HG03342 (cell line): ENCODE measurements around the gene EMC6.
A peak's percentile ranks its signal among the peaks of the same experiment; 100 is the strongest.
"Not testable (repeated sequence)": the region's sequence is repeated elsewhere in the genome, so short reads cannot be mapped to it uniquely, and the experiment has no call there.

Source experiments
- ATAC-seq: cut with Tn5 transposase; IDR thresholded peaks from one replicate; pipeline ENCODE4 v1.9.1; 2021; ENCODE audit warnings: mild to moderate bottlenecking, moderate library complexity; ENCODE audit not compliant: unreplicated experiment

EMC6 gene

DNA sequence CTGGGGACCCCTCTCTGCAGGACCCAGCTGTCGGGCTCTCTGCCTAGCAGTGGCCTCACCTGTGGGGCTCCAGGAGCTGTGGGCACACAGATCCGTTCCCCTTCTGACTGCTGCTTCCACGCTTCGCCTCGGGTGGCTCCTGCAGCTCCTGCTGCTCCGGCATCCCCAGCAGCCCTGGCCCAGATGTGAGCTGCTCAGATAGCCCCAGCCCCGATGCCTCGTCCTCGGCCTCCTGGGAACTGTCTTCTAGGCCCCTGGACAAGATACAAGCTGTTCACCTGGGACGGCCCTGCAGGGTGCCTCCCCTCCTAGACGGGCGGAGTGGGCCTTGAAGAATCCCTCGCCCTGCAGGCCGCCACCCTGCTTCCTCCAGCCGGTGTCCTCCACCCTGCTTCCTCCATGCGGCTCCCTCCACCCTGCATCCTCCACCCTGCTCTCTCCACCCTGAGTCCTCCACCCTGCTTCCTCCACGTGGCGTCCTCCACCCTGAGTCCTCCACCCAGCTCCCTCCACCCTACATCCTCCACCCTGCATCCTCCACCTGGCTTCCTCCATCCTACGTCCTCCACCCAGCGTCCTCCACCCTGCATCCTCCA is 11.0 kb downstream of the EMC6 start:
- ATAC-seq, result no peak

DNA sequence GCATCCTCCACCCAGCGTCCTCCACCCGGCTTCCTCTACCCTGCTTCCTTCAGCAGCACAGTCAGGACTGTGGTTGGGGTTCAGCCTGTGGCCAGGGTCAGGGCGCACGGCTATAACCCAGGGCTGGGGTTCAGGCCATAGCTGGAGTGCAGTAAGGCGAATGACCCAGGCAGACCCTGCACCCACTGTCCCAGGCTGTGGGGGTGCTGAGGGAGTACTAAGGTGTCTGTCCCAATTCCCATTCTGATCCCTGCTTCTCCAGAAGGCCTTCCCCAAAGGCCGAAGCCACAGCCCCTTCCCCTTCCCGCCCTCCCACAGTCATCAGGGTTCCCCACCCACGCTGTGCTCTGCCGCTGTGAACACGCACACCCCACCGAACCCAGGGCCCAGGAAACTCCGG is 12.4 kb downstream of the EMC6 start:
- ATAC-seq, result no peak

DNA sequence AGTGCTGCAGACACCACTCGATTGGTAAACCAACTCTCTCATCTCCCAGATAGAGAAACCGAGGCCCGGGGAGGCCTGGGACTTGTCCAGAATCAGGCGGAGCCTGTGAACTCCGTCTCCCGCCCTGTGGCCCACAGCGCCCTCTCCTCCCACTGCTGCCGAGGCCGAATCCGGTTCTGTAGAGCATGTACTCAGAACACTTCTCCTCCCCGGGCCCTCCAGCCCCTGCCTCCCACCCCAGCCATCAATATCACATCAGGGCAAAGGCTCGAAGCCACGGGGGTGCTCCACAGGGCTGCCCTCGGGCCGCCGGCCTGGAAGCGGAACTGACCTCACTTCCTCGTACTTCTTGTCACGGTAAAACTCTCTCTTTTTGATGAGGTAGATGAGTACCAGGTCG is 13.0 kb downstream of the EMC6 start:
- no peak for ATAC-seq

DNA sequence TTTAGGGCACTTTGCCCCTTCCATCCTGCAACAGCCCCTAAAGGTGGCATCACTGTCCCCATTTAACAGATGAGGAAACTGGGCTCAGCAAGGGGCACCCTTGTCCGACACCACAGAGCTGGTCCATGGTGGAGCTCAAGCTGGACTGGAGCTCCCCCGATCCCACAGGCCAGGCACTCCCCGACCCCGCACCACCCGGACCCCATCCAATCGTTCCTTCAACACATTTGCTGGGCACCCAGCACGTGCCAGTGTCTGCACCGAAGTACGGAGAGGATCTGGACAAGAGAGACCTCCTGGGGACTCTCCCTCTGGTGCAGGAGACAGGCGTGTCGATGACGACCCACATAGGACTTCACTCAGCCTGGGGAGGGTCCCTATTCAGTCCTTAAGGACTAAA is 13.4 kb downstream of the EMC6 start:
- ATAC-seq, result no peak

DNA sequence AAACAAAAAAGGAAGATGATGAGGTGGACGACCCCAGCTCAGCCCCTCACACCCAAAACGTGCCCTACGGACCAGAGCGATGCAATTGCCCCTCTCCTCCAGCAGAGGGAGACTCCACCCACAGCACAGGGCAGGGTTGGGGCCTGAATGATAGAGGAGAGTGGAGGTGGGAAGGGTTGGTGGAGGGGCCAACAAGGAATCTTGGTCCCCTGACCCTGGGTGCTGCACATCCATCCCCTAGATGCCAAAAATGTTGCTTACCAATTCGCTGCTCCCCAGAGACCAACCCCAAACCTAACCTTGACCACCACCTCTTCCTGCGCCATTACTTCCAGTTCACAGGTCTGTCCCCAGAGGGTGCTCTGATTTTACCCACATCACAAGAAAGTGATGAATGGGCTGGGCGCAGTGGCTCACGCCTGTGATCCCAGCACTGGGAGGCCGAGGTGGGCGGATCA is 14.5 kb downstream of the EMC6 start:
- no peak for ATAC-seq

DNA sequence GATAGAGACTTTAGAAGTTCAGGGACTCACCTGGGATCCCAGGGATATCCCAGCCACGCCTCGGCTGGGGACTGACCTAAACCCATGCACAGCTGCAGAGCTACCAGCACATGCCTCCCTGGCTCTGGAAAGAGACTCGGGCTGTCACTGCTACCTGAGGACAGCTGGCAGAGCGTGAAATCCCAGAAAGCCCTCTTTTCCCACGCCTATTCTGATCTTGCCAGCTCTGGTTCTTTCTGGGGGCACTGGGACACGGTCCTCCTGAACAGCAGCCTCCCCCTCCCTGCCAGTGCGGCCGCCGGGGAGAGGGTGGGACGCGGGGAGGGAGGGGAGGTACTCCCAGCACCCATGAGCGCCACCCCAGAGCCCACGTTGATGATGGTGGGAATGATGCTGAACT is 16.6 kb downstream of the EMC6 start:
- no peak for ATAC-seq

DNA sequence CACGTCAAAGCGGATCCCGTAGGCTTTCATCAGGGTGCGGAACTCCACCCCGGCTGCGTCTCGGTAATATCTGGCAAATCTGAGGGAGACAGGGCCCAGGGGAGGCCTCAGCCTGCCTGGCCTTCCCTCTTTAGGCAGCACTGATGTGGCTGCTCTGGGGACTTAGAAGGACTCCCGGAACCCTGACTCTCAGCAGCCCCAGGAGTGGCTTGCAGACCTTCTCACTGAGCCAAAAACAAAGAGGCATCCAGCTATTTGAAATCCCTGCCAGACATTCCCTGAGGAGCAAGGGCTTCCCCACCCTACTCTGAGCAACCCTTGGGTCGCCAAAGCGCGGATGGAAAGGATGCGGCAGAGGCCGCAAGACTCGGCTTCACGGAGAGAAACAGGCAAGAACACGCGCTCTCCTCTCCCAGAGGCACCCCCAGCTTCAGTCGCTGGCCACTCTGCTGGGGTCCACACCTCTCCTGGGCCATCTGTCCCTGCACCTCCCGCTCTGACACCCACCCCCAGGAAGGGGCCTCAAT is 19.5 kb downstream of the EMC6 start:
- no peak for ATAC-seq

DNA sequence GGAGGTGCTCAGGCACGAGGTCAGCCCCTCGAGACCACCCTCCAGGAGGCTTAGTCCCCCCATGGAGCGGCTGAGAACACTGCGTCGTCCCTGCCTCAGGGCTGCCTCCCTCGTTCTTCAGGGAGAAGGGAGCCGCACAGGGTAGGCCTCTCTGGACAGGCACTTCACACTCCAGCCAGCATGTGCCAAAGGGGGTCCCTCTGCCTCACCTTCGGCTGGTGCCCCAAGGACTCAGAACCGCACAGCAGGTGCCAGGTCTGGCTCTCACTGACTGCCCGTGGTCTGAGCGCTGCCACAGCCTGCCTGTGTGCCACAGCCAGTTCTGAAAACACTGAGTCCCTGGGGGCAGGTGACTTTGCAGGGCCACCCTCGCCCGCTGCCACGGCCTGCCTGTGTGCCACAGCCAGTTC is 20.2 kb downstream of the EMC6 start:
- no peak for ATAC-seq

DNA sequence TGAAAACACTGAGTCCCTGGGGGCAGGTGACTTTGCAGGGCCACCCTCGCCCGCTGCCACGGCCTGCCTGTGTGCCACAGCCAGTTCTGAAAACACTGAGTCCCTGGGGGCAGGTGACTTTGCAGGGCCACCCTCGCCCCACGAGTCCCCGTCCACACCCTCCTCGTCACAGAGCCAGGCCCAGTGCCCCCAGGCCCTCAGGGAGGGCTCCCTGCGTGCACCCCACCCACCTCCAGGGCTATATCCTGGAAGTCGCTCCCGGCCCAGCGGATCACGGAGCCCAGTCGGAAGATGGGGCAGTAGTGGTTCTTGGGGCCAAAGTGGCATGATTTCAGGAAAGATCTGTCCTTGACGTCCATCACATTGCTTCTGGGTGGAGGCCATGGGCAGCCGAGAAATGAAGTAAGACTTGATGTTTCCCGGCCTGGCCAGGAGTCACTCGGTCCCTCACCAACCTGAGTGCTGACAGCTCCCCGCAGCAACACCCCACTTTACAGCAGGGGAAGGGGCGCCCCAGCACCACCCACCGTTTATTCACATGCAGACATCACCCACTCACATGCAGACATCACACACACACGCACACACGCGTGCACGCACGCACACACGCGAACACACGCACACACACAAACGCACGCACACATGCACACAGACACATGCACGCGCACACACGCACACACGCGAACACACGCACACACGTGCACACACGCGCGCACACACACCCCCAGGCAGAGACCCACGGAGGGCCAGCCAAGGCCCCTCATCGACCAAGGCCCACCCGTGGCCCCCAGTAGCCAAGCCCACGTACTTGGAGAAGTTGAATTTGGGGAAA is 20.9 kb downstream of the EMC6 start:
- ATAC-seq, result no peak

DNA sequence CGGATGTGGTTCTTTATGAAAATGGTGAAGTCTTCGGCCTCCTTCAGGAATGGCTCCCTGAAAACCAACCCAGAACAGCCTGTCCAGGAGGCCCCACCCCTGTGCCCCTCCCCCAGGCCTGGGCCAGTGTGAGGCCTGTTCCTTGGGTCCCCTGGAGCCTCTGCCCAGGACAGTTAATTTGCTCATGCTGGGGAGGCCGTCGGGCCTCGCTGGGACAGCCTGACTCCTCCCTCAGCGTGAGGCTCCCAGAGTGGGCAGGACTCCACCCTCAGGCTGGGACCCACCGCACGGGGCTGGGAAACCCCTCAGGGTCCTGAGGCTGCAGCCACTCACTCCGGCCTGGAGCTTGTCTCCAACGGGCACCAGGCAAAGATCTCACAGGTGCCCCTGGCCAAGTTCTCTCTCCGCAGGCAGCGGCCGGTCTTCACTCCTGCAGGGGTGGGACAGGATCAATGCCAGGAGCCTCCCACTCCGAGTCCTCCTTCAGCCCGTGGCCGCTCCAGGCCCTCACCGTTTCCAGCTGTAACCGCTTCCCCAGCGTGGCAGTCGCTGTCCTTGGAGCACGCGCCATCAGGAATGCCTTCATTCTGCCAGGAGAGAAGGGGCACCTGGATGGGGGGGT is 21.6 kb downstream of the EMC6 start:
- ATAC-seq, result no peak

DNA sequence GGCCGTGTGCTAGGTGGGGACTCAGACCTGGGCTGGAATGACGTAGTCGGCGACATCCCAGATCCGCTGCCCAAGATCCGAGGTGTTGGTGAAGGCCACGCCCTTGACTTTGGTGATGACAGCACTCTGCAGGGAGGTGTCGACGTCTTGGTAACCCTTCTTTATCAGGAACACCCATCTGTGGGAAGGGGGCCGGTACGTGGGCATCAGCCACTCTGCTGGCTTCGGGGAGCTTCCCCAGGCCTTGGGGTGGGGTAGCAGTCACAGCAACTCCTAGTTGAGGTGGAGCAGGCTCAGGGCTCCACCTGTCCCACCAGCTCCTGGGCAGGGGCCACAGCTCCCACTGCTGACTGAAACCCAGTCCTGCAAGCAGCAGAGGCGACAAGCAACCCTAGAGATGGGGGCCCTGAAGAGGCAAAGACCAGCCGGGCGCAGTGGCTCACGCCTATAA is 23.0 kb downstream of the EMC6 start:
- ATAC-seq, result no peak

DNA sequence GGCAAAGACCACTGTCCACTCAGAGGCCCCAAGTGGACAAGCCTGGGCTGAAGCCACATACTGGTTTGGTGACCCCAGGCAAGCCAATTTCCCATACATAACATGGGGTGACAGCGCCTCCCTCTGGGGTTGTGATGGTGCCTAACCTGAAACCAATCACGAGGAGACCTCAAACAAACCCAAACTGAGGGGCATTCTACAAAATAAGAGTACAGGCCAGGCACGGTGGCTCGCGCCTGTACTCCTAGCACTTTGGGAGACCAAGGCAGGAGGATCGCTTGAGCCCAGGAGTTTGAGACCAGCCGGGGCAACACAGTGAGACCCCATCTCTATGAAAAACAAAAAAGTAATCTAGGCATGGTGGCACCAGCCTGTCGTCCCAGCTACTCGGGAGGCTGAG is 23.7 kb downstream of the EMC6 start:
- ATAC-seq, result no peak

DNA sequence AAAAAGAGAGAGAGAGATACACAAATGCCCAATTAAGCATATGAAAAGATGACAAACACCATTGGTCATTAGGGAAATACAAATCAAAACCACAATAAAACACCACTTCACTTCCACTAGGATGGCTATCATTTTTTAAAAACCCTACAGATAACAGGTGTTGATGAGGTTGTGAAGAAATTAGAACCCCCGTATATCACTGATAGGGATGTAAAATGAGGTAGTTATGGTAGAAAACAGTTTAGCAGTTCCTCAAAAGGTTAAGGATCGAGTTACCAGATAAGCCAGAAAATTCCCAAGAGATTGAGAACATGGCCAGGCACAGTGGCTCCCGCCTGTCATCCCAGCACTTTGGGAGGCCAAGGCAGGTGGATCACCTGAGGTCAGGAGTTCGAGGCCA is 24.5 kb downstream of the EMC6 start:
- no peak for ATAC-seq

DNA sequence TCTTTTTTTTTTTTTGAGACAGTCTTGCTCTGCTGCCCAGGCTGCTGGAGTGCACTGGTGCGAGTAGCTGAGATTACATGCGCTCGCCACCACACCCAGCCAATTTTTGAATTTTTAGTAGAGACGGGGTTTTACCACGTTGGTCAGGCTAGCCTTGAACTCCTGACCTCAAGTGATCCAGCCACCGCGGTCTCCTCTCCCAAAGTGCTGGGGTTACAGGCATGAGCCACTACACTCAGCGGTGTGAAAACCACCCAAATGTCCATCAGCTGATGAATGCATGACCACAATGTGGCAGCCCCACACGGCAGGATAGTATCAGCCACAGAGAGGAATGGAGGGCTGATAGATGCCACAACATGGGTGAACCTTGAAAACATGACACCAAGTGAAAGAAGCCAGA is 25.2 kb downstream of the EMC6 start:
- peak; percentile 39 for ATAC-seq

DNA sequence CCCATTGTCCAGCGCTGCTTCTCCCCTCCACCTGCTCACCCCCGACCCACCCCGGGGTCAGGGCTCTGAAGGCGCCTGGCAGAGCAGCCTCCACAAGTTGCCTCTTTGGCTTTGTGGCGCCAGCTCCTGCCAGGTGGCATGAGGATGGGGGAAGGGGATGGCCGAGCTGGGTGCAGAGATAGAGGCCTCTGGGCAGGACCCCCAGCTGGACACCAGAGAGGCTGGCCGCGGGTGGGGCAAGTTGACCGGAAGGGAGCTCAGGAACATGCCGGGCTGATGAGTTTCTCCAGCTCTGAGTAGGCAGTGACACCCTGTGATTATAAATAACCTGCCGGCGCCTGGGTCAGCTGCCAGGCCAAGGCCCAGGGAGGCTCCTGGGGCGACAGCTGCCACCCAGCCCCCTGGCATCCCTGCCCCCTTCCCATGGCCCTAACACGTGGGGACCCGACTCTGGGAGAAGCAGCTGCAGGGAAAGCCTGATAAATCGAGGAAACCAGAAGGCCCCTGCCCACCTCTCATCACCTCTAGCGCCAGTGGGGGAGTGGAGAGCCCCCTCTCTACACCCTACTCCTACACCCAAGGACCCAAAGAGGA is 26.6 kb downstream of the EMC6 start:
- no peak for ATAC-seq

DNA sequence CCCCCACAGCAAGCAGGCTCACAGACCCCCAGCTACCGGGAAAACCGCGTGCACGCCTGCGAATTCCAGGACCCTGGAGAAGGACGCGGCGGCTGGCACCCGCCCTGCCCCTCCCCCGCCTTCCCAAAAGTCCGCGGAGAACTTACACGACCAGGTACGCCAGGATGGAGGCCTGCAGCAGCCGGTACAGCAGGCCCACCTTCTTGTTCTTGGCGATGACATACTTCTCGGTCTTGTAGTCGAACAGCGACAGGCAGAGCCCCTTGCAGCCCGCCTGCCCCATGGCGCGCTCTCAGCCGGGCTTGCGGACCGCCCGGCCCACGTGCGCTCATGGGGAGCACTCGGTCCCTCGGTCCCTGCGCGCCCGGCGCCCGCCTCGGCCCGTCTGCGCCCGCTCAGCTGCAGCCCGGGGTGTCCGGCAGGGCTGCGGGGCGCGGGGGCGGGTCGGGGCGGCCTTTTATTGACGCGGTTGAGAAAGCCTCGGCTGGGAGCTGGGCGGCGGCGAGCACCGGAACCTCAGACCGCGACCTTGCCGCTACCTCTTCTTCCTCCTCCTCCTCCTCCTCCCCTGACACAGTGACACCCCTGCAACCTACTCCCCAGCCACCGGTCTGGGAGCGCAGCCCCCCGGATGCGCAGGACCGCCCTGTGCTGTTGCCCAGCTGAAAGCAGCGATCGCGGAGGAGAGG is 27.3 kb downstream of the EMC6 start, which contains the start of gene P2RX5:
P2RX5 (minus strand) TSS at position 433 of the 689 bp plus-strand sequence; CDS start at position 283, 150 bp downstream.
- ATAC-seq, result no peak

DNA sequence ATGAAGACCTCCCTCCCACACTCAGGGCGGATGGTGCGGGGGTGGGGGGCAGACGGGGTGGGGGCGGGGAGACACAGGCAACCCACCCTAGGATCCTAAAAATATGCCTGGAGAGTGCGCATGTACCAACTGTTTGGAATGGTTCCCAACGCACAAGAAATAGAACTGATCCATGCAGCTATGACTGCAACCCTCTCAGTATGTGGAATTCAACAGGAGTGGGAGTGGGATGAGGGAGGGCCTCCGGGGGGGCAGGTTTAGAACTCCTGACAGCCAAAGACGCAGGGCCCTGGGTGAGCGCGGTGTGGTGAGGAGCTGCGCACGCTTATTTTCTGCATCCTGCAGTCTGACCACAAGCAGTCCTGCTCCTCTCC is 28.5 kb downstream of the EMC6 start:
- no peak for ATAC-seq

DNA sequence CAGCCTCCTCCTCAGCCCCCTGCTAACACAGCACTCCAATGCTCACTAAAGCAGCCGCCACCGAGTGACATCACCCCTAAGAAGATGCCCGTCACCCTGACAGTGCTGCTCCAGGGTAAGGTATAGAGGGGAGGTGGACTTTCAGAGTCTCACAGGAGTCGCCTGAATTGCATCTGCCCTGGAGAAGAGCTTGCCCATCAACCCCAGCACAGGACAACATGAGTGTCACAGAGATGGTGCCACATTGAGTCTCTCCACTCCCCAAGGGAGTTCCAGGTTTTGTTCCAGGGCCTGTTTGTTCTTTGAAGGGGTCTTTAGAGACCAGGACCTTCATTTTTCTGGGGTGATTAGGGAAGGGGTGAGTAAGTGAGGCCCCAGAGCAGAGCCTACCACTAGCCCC is 29.5 kb downstream of the EMC6 start:
- ATAC-seq, result no peak

DNA sequence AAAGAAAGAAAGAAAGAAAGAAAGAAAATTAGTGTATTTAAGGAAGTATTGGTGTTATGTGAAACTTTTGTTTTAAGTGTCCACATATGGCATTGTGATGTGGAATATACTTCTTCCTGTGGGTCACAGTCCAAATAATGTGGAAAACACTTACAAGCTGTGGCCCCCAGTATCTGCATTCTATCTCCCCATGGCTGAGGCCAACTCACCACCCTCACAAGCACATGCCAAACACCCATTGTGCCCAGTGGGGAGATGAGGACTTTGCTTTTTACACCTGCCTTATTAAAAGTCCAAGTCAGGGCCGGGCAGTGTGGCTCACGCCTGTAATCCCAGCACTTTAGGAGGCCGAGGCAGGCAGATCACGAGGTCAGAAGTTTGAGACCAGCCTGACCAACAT is 31.3 kb downstream of the EMC6 start:
- no peak for ATAC-seq

DNA sequence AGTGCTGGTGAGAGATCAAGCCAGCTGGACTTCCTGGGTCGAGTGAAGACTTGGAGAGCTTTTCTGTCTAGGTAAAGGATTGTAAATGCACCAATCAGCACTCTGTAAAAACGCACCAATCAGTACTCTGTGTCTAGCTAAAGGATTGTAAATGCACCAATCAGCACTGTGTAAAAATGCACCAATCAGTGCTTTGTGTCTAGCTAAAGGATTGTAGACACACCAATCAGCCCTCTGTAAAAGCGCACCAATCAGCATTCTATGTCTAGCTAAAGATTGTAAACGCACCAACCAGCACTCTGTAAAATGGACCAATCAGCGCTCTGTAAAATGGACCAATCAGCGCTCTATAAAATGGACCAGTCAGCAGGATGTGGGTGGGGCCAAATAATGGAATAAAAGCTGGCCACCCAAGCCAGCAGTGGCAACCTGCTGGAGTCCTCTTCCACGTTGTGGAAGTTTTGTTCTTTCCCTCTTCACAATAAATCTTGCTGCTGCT is 33.5 kb downstream of the EMC6 start:
- not testable (repeated sequence) for ATAC-seq
